Liver (tissue), 3 donors: ENCODE results near the gene KCNN1.

Experiments used
- EGR1 ChIP-seq, 2 donors: IDR thresholded peaks; 2 replicates each; pipeline ENCODE4 v1.6.1; 2016 to 2018; ENCODE audit warnings: antibody characterized with exemption in 2 of 2, low read depth in 2 of 2
- FOXA2 ChIP-seq: IDR thresholded peaks from 2 replicates; pipeline ENCODE4 v1.6.1; 2016; ENCODE audit warnings: antibody characterized with exemption
- RAD21 ChIP-seq, 2 donors: IDR thresholded peaks; 2 replicates each; pipeline ENCODE4 v1.6.1; 2016; ENCODE audit warnings: antibody characterized with exemption in 2 of 2, mild to moderate bottlenecking in 2 of 2
- REST ChIP-seq: IDR thresholded peaks from 2 replicates; pipeline ENCODE4 v1.6.1; 2016; ENCODE audit warnings: antibody characterized with exemption, mild to moderate bottlenecking
- TAF1 ChIP-seq: conservative IDR thresholded peaks from 2 replicates; pipeline ENCODE4 v1.6.1; 2016; ENCODE audit warnings: antibody characterized with exemption, mild to moderate bottlenecking
- TF ChIP-seq, protein P1 (sequence below): fragments of 150-350 bp; IDR thresholded peaks from 2 replicates; pipeline ENCODE4 v1.5.1; 2017; ENCODE audit warnings: improper control_type of control experiment, low read depth, low read length; ENCODE audit not compliant: missing input control
- donor health status: healthy.
- donor health status: healthy.

DNA sequence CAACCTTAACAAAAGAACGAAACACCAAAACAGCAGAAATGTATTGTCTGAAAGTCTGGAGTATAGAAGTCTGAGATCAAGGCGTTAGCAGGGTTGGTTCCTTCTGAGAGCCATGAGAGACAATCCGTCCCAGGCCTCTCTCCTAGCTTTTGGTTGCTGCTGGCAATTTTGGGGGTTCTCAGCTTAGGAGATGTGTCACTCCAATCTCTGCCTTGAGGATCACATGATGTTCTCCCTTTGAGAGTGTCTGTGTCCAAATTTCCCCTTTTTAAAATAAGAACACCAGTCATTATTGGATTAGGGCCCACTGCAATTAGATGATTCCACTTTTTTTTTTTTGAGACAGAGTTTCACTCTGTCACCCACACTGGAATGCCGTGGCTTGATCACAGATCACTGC is 10.1 kb downstream of the KCNN1 start:
- TF ChIP-seq, protein P1, sequence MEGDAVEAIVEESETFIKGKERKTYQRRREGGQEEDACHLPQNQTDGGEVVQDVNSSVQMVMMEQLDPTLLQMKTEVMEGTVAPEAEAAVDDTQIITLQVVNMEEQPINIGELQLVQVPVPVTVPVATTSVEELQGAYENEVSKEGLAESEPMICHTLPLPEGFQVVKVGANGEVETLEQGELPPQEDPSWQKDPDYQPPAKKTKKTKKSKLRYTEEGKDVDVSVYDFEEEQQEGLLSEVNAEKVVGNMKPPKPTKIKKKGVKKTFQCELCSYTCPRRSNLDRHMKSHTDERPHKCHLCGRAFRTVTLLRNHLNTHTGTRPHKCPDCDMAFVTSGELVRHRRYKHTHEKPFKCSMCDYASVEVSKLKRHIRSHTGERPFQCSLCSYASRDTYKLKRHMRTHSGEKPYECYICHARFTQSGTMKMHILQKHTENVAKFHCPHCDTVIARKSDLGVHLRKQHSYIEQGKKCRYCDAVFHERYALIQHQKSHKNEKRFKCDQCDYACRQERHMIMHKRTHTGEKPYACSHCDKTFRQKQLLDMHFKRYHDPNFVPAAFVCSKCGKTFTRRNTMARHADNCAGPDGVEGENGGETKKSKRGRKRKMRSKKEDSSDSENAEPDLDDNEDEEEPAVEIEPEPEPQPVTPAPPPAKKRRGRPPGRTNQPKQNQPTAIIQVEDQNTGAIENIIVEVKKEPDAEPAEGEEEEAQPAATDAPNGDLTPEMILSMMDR, result no peak
- TF ChIP-seq RAD21 (IDR thresholded peaks at IDR 0.05), result no peak
- TF ChIP-seq EGR1 (IDR thresholded peaks at IDR 0.05; ENCODE audit: low read depth in 2 of 2), result no peak
- no peak for TF ChIP-seq TAF1
- no peak for TF ChIP-seq FOXA2
- no peak for TF ChIP-seq REST
